Caco-2 (cell line): ENCODE data around the gene FNDC8. TPM values are rescaled to one million over a fixed set of nuclear protein-coding genes. Genes with fewer than 3 reads are reported as not detected.

Experiments
- BruUV-seq: library from RNA; stranded (reverse); fragments of 400-500 nt; replicated peaks from 2 replicates; lab custom pipeline; 2021; lab: Mats Ljungman, UMichigan
- CTCF ChIA-PET: fragments of 300-600 bp; sonication (Branson Sonifier 250); formaldehyde crosslinking; loops from one replicate; lab custom pipeline; 2022; ENCODE audit warnings: antibody characterized with exemption; lab: Charles Lee
- POLR2A ChIA-PET: fragments of 300-600 bp; sonication (Branson Sonifier 250); formaldehyde crosslinking; loops from one replicate; lab custom pipeline; 2022; ENCODE audit warnings: antibody characterized with exemption; lab: Charles Lee
- DNase-seq, 2 experiments: peaks; one replicate each; pipeline versions ENCODE4 v3.0.0 to v3.0.0-alpha.2; 2020 to 2022
- H3K27me3 ChIP-seq: replicated peaks from 2 replicates; pipeline ENCODE4 v1.6.0; 2011; ENCODE audit warnings: low read length; ENCODE audit not compliant: control insufficient read depth, insufficient read depth
- H3K36me3 ChIP-seq: 2 replicates; pipeline ENCODE4 v1.5.1; 2011; ENCODE audit warnings: low read length; ENCODE audit not compliant: control insufficient read depth, insufficient read depth
- H3K4me1 ChIP-seq: fragments of 250-450 bp; sonication (Bioruptor Pico); 2 replicates; pipeline ENCODE4 v1.5.1; 2020; ENCODE audit warnings: mild to moderate bottlenecking
- H3K4me3 ChIP-seq: 2 replicates; pipeline ENCODE4 v1.5.1; 2011; ENCODE audit warnings: low read depth, mild to moderate bottlenecking, control low read depth, low read length
- H3K9me3 ChIP-seq: fragments of 250-450 bp; sonication (Bioruptor Pico); 2 replicates; pipeline ENCODE4 v1.5.1; 2020; ENCODE audit warnings: mild to moderate bottlenecking, moderate library complexity
- H3K27ac Mint-ChIP-seq: one replicate; pipeline ENCODE4 v1.8.0; 2022; ENCODE audit warnings: mixed read lengths; ENCODE audit not compliant: unreplicated experiment
- H3K27me3 Mint-ChIP-seq: one replicate; pipeline ENCODE4 v1.8.0; 2022; ENCODE audit warnings: mixed read lengths; ENCODE audit not compliant: insufficient read depth, unreplicated experiment
- H3K36me3 Mint-ChIP-seq: one replicate; pipeline ENCODE4 v1.8.0; 2022; ENCODE audit warnings: mild to moderate bottlenecking, mixed read lengths; ENCODE audit not compliant: insufficient read depth, unreplicated experiment
- H3K4me1 Mint-ChIP-seq: one replicate; pipeline ENCODE4 v1.8.0; 2022; ENCODE audit warnings: low read depth, mixed read lengths; ENCODE audit not compliant: unreplicated experiment
- H3K4me3 Mint-ChIP-seq: one replicate; pipeline ENCODE4 v1.8.0; 2022; ENCODE audit warnings: mild to moderate bottlenecking, moderate library complexity, mixed read lengths; ENCODE audit not compliant: unreplicated experiment
- H3K9me3 Mint-ChIP-seq: one replicate; pipeline ENCODE4 v1.8.0; 2022; ENCODE audit warnings: mixed read lengths; ENCODE audit not compliant: unreplicated experiment
- CTCF ChIP-seq, 2 experiments: fragments of 200-600 bp in 1 of 2; IDR thresholded peaks; 1 replicate in 1 of 2; 2 replicates in 1 of 2; pipeline versions ENCODE4 v1.5.1 to v1.8.0; 2011 to 2022; ENCODE audit warnings: antibody characterized with exemption in 1 of 2, control low read depth in 1 of 2, inconsistent platforms in 1 of 2, low read depth in 1 of 2, low read length in 1 of 2, mild to moderate bottlenecking in 1 of 2, moderate library complexity in 1 of 2; ENCODE audit not compliant: insufficient read depth in 1 of 2, severe bottlenecking in 1 of 2, unreplicated experiment in 1 of 2
- intact Hi-C: fragments of 100-400 bp; cut with micrococcal nuclease; formaldehyde crosslinking; loops from one replicate; pipeline ENCODE4 v1.10.0; 2022; ENCODE audit not compliant: unreplicated experiment
- total RNA-seq: library from RNA; stranded (reverse); gene quantifications from 2 replicates; pipeline ENCODE4 v1.2.3, GENCODE V29; 2022

FNDC8 gene
- total RNA-seq, 1 experiment from 2014 or later: not detected

- ChIA-PET CTCF (interaction anchor here (1.0 kb wide), 1 partner anchor 10 kb away, joined by 3 read pairs; the partner anchor contains the start of gene RAD51D), POLR2A (interaction anchor here (0.6 kb wide), 1 partner anchor 123 kb away, joined by 3 read pairs; no protein-coding TSS in a partner anchor)
- no peak for DNase-seq
- Mint-ChIP-seq H3K27me3 (no peaks in the 10 kb centered on the region), H3K27ac (no peak overlapping the region), H3K4me1 (no peaks in the 10 kb centered on the region), H3K9me3 (no peaks in the 10 kb centered on the region), H3K4me3 (no peak overlapping the region), H3K36me3 (peaks cover 35% of the 10 kb centered on the region)
- BruUV-seq: no TSS peak
- Histone ChIP-seq H3K27me3 (no peaks in the 10 kb centered on the region), H3K4me3 (no peak overlapping the region), H3K36me3 (peaks cover 3% of the 10 kb centered on the region), H3K4me1 (no peaks in the 10 kb centered on the region), H3K9me3 (no peaks in the 10 kb centered on the region)
- no peak for TF ChIP-seq CTCF (IDR thresholded peaks at IDR 0.05; ENCODE audit: insufficient read depth in 1 of 2, low read depth in 1 of 2, low read length in 1 of 2, severe bottlenecking in 1 of 2, unreplicated experiment in 1 of 2)
- intact Hi-C loops: no loop called here
Observed at GRCh38 chr17:35130392-35130791, 9.0 kb downstream of the FNDC8 start.

- Mint-ChIP-seq H3K4me3 (no peak overlapping the region), H3K9me3 (no peaks in the 10 kb centered on the region), H3K27me3 (no peaks in the 10 kb centered on the region), H3K36me3 (peaks cover 51% of the 10 kb centered on the region), H3K27ac (no peak overlapping the region), H3K4me1 (no peaks in the 10 kb centered on the region)
- no peaks in the 10 kb centered on the region for H3K27me3 ChIP-seq
- no peak for TF ChIP-seq CTCF (IDR thresholded peaks at IDR 0.05; ENCODE audit: insufficient read depth in 1 of 2, low read depth in 1 of 2, low read length in 1 of 2, severe bottlenecking in 1 of 2, unreplicated experiment in 1 of 2)
- no TSS peak for BruUV-seq
- no peaks in the 10 kb centered on the region for H3K9me3 ChIP-seq
- DNase-seq: no peak
- intact Hi-C loops: no loop called here
- POLR2A ChIA-PET: no interaction called here
- no peaks in the 10 kb centered on the region for H3K4me1 ChIP-seq
- H3K36me3 ChIP-seq: peaks cover 8% of the 10 kb centered on the region
- CTCF ChIA-PET: no interaction called here
- no peak overlapping the region for H3K4me3 ChIP-seq
Observed at GRCh38 chr17:35132099-35132498, 10.7 kb downstream of the FNDC8 start.

- H3K27me3 ChIP-seq: no peaks in the 10 kb centered on the region
- no peaks in the 10 kb centered on the region for H3K4me1 ChIP-seq
- no peak for TF ChIP-seq CTCF (IDR thresholded peaks at IDR 0.05; ENCODE audit: insufficient read depth in 1 of 2, low read depth in 1 of 2, low read length in 1 of 2, severe bottlenecking in 1 of 2, unreplicated experiment in 1 of 2)
- no peak for DNase-seq
- Mint-ChIP-seq H3K4me3 (no peak overlapping the region), H3K27ac (no peak overlapping the region), H3K27me3 (no peaks in the 10 kb centered on the region), H3K36me3 (peaks cover 60% of the 10 kb centered on the region), H3K9me3 (no peaks in the 10 kb centered on the region), H3K4me1 (no peaks in the 10 kb centered on the region)
- ChIA-PET POLR2A (no interaction called here), CTCF (no interaction called here)
- no peak overlapping the region for H3K4me3 ChIP-seq
- intact Hi-C loops: no loop called here
- no peaks in the 10 kb centered on the region for H3K9me3 ChIP-seq
- peaks cover 10% of the 10 kb centered on the region for H3K36me3 ChIP-seq
- BruUV-seq: no TSS peak
Observed at GRCh38 chr17:35132816-35133550, 11.6 kb downstream of the FNDC8 start.
